WERI-Rb-1 (cell line): Measurements from ENCODE around the gene CASZ1.
A peak's percentile ranks its signal among the peaks of the same experiment; 100 is the strongest.

Experiments used
- DNase-seq: peaks from one replicate; pipeline ENCODE4 v3.0.0-alpha.2; 2020
- H3K27ac ChIP-seq: fragments of 250-450 bp; sonication (Bioruptor Pico); 2 replicates; pipeline ENCODE4 v1.5.1; 2020; ENCODE audit warnings: mild to moderate bottlenecking, moderate library complexity
- H3K27me3 ChIP-seq: fragments of 250-450 bp; sonication (Bioruptor Pico); 2 replicates; pipeline ENCODE4 v1.5.1; 2021; ENCODE audit warnings: mild to moderate bottlenecking, low read depth, moderate library complexity; ENCODE audit not compliant: insufficient read depth, severe bottlenecking
- H3K36me3 ChIP-seq: fragments of 250-450 bp; sonication (Bioruptor Pico); 2 replicates; pipeline ENCODE4 v1.5.1; 2020; ENCODE audit warnings: mild to moderate bottlenecking, moderate library complexity
- H3K4me3 ChIP-seq: 2 replicates; pipeline ENCODE4 v1.5.1; 2011; ENCODE audit warnings: low read depth, mild to moderate bottlenecking, control low read depth, low read length
- H3K9me3 ChIP-seq: fragments of 250-450 bp; sonication (Bioruptor Pico); 2 replicates; pipeline ENCODE4 v1.5.1; 2021; ENCODE audit warnings: mild to moderate bottlenecking, moderate library complexity; ENCODE audit not compliant: severe bottlenecking
- TF ChIP-seq, protein P1 (sequence below): IDR thresholded peaks from 2 replicates; pipeline ENCODE4 v1.5.1; 2011; ENCODE audit warnings: low read depth, mild to moderate bottlenecking, control low read depth, inconsistent platforms, low read length

Gene CASZ1

DNA sequence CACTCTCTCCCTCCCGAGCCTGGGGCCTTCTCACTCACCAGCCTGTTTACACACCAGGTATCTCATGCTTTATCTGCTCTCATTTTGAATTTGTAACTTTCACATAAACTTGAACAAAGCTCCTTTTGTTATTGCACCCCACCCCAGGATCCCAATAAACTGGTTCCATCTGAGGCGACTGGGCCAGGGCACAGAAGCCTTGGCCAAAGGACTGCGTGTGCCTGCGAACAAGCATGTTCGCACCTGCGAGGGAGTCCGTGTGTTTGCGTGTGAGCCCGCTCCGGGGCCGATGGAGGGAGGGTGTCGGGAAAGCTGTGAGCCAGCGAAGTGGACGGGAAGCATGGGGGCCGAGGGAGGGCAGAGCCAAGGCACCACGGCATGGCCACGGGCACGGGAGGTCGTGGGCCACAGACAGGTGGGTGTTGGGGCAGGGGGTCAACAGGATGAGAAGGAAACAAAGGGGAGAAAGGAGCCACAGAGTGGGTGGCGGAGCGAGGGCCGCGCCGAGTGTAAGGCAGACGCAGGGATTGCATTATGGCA, 98.8 kb downstream of the CASZ1 start:
- DNase-seq = no peak
- no peak overlapping the region for H3K4me3 ChIP-seq
- TF ChIP-seq, protein P1, sequence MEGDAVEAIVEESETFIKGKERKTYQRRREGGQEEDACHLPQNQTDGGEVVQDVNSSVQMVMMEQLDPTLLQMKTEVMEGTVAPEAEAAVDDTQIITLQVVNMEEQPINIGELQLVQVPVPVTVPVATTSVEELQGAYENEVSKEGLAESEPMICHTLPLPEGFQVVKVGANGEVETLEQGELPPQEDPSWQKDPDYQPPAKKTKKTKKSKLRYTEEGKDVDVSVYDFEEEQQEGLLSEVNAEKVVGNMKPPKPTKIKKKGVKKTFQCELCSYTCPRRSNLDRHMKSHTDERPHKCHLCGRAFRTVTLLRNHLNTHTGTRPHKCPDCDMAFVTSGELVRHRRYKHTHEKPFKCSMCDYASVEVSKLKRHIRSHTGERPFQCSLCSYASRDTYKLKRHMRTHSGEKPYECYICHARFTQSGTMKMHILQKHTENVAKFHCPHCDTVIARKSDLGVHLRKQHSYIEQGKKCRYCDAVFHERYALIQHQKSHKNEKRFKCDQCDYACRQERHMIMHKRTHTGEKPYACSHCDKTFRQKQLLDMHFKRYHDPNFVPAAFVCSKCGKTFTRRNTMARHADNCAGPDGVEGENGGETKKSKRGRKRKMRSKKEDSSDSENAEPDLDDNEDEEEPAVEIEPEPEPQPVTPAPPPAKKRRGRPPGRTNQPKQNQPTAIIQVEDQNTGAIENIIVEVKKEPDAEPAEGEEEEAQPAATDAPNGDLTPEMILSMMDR = no peak
- peaks cover 4% of the 10 kb centered on the region; the same call in 1 of the 2 replicates for H3K36me3 ChIP-seq
- no peaks in the 10 kb centered on the region for H3K27me3 ChIP-seq
- H3K27ac ChIP-seq = no peak overlapping the region
- no peaks in the 10 kb centered on the region for H3K9me3 ChIP-seq

DNA sequence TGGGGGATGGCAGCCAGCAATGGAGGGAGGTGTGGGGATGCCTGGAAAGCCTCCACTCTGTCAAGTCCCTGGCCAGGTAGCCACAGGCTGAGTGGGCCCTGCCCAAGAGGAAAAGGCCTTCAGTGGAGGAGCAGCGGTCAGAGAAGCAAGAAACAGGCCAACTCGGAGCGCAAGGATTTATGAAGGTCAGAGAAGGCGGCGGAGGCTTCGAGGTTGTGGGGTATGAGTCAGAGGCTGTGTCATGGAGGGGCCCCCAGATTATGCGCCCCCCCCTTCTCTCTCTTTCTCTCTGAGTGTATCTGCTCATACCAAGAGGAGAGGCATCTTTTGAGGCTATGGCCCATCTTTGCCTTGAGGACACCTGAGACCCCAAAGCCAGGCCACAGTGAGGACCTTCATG, 99.5 kb downstream of the CASZ1 start:
- no peak for DNase-seq
- no peaks in the 10 kb centered on the region for H3K9me3 ChIP-seq
- peaks cover 8% of the 10 kb centered on the region; the same call in 1 of the 2 replicates for H3K36me3 ChIP-seq
- TF ChIP-seq, protein P1 = no peak
- H3K4me3 ChIP-seq = no peak overlapping the region
- H3K27ac ChIP-seq = no peak overlapping the region
- no peaks in the 10 kb centered on the region for H3K27me3 ChIP-seq

GRCh38 chr1:10694633-10695627, 101.5 kb downstream of the CASZ1 start:
- Histone ChIP-seq H3K4me3 (no peak overlapping the region), H3K27ac (no peak overlapping the region), H3K27me3 (no peaks in the 10 kb centered on the region), H3K9me3 (no peaks in the 10 kb centered on the region), H3K36me3 (peaks cover 25% of the 10 kb centered on the region)
- TF ChIP-seq, protein P1 = no peak
- peak; percentile 91 for DNase-seq

- H3K9me3 ChIP-seq = no peaks in the 10 kb centered on the region
- TF ChIP-seq, protein P1 = no peak
- no peak overlapping the region for H3K27ac ChIP-seq
- no peaks in the 10 kb centered on the region for H3K27me3 ChIP-seq
- DNase-seq = no peak
- H3K36me3 ChIP-seq = peaks cover 29% of the 10 kb centered on the region
- peak overlapping the region; percentile 44 for H3K4me3 ChIP-seq
Measured at GRCh38 chr1:10694274-10694632, 102.2 kb downstream of the CASZ1 start.

DNA sequence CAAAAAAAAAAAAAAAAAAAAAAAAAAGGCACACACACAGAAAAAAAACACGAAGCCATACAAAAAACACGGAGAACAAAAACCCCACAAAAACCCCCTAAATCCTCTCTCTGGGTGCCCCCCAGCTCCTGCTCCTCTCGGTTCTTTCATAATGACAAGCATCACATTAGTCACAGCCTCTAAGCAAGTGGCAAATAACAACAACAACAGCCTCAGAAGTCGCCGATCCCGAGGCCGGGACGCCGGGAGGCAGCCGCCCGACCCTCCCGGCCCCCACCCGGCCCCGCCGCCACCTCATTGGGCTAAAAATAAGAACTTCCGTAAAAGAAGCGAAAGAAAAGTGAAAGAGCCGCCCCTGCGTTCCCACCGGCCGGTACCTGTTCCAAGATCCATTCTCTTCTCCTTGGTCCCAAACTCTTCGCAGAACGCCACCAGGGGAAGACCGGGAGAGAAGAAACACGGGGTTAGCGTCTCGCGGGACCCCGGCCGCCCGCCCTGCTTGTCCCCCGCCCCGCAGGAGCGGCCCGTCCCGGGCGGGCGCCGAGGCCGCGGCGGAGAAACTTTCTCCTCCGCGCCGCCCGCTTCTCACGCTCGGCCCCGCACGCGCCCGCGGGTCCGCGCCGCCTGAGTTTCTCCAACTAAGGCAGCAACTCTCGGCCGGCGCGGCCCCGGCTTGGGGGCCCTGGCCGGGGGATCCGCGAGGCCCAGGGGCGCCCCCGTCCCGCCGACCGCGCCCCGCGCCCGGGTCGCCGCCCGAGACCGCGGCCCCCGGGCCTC, 102.8 kb downstream of the CASZ1 start:
- Histone ChIP-seq H3K27ac (peak overlapping the region; percentile 60; the same call in 1 of the 2 replicates), H3K9me3 (no peaks in the 10 kb centered on the region), H3K27me3 (no peaks in the 10 kb centered on the region), H3K4me3 (peak overlapping the region; percentile 44), H3K36me3 (peaks cover 29% of the 10 kb centered on the region)
- TF ChIP-seq, protein P1 = no peak
- no peak for DNase-seq
